ENCODE data around the gene OR1B1. TPM values are rescaled to one million over a fixed set of nuclear protein-coding genes. Genes with fewer than 3 reads are reported as not detected.
"Not testable (repeated sequence)": the region's sequence is repeated elsewhere in the genome, so short reads cannot be mapped to it uniquely, and the experiment has no call there.

The OR1B1 gene
- total and polyA plus RNA-seq, 2 donors from 2014 or later = not detected

DNA sequence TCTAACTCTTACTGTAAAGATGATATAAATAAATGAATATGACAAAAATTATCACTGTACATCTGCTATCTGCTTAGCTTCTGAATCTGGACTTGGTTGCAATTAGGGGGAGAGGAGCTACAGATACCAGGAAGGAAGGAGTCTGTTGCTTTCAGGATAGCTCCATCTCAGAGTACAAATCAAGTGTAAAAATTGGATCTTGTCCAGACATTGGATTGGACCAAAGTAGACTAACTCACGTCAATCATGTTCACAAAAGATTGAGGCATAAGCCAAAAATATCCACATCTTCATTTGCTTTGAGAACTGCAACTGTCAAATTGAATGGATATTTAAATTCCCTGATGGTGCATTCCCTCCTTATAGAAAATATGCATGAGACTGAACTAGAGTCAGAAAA lies 51.7 kb downstream of the OR1B1 start:
- no peaks in the 10 kb centered on the region for H3K27me3 ChIP-seq (ENCODE audit: control insufficient read depth, insufficient read depth, low read length)
- no peak overlapping the region for H3K27ac ChIP-seq (ENCODE audit: low read depth in 2 of 2, low read length in 2 of 2)
- H3K9me3 ChIP-seq (ENCODE audit: control insufficient read depth in 2 of 3, insufficient read depth in 1 of 3, low read length in 3 of 3) = peaks cover 0 to 2% (median 0%) of the 10 kb centered on the region in 3 donors
- no peak overlapping the region for H3K4me3 ChIP-seq (ENCODE audit: low read length in 3 of 3)
- intact Hi-C loops (cut with DNase I) = no loop called here
- FAIRE-seq (no peak), DNase-seq (no peak)
- H3K9ac ChIP-seq (ENCODE audit: low read length in 3 of 3) = no peak overlapping the region
- no peaks in the 10 kb centered on the region for H3K4me1 ChIP-seq (ENCODE audit: control insufficient read depth in 2 of 3, insufficient read depth in 2 of 3, low read depth in 1 of 3, low read length in 3 of 3)
- no peak for TF ChIP-seq CTCF (IDR thresholded peaks at IDR 0.05; ENCODE audit: borderline replicate concordance, extremely low read depth, insufficient read depth)
- no peaks in the 10 kb centered on the region for H3K36me3 ChIP-seq (ENCODE audit: control insufficient read depth in 2 of 3, insufficient read depth in 3 of 3, low read length in 3 of 3)

DNA sequence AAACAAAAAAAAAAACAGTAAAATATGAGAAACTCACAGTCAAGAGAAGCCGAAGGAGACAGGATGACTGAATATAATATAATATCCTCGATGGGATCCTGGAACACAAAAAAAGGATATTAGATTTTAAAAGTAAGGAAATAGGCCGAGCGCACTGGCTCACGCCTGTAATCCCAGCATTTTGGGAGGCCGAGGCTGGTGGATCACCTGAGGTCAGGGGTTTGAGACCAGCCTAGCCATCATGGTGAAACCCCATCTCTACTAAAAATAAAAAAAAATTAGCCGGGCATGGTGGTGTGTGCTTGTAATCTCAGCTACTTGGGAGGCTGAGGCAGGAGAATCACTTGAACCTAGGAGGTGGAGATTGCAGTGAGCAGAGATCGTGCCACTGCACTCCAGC lies 74.1 kb downstream of the OR1B1 start, which contains the start of gene OR1L8:
TSS of gene OR1L8 (minus strand) at position 101 of the 400 bp plus-strand sequence. CDS start 14,907 bp downstream, outside the sequence.
- H3K9ac ChIP-seq (ENCODE audit: low read length in 3 of 3); H3K27ac ChIP-seq (ENCODE audit: low read depth in 2 of 2, low read length in 2 of 2); H3K4me1 ChIP-seq (ENCODE audit: control insufficient read depth in 2 of 3, insufficient read depth in 2 of 3, low read depth in 1 of 3, low read length in 3 of 3); H3K9me3 ChIP-seq (ENCODE audit: control insufficient read depth in 2 of 3, insufficient read depth in 1 of 3, low read length in 3 of 3); intact Hi-C loops (cut with DNase I); FAIRE-seq; H3K27me3 ChIP-seq (ENCODE audit: control insufficient read depth, insufficient read depth, low read length); H3K36me3 ChIP-seq (ENCODE audit: control insufficient read depth in 2 of 3, insufficient read depth in 3 of 3, low read length in 3 of 3); H3K4me3 ChIP-seq (ENCODE audit: low read length in 3 of 3); DNase-seq: not testable (repeated sequence)

DNA sequence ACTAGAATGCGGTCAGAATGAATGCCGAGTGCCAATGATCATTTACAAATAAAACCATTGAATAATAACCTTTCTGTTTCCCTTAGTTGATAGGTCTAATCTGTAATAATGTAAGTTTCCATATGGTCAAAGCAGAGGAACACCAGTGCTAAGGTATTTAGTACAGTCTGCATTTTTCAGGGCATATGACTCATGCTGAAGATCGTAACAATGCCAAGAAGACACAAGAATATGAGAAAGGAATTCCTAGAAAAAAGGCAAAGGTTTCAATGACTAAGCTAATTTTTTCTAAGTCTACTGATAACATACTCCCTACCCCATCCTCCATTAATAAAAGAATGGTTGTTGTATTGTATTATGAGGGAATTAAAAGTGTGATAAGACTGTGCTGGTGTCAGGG lies 77.1 kb downstream of the OR1B1 start:
- Histone ChIP-seq H3K4me1 (ENCODE audit: control insufficient read depth in 2 of 3, insufficient read depth in 2 of 3, low read depth in 1 of 3, low read length in 3 of 3) (no peaks in the 10 kb centered on the region), H3K9me3 (ENCODE audit: control insufficient read depth in 2 of 3, insufficient read depth in 1 of 3, low read length in 3 of 3) (no peaks in the 10 kb centered on the region), H3K4me3 (ENCODE audit: low read length in 3 of 3) (no peak overlapping the region), H3K9ac (ENCODE audit: low read length in 3 of 3) (no peak overlapping the region), H3K27me3 (ENCODE audit: control insufficient read depth, insufficient read depth, low read length) (no peaks in the 10 kb centered on the region), H3K27ac (ENCODE audit: low read depth in 2 of 2, low read length in 2 of 2) (no peak overlapping the region), H3K36me3 (ENCODE audit: control insufficient read depth in 2 of 3, insufficient read depth in 3 of 3, low read length in 3 of 3) (no peaks in the 10 kb centered on the region)
- TF ChIP-seq CTCF (IDR thresholded peaks at IDR 0.05; ENCODE audit: borderline replicate concordance, extremely low read depth, insufficient read depth) = no peak
- intact Hi-C loops (cut with DNase I) = no loop called here
- DNase-seq (no peak), FAIRE-seq (no peak)

- no peak overlapping the region for H3K27ac ChIP-seq (ENCODE audit: low read depth in 2 of 2, low read length in 2 of 2)
- H3K27me3 ChIP-seq (ENCODE audit: control insufficient read depth, insufficient read depth, low read length) = no peaks in the 10 kb centered on the region
- FAIRE-seq (no peak), DNase-seq (no peak)
- no peaks in the 10 kb centered on the region for H3K36me3 ChIP-seq (ENCODE audit: control insufficient read depth in 2 of 3, insufficient read depth in 3 of 3, low read length in 3 of 3)
- intact Hi-C loops (cut with DNase I) = no loop called here
- no peaks in the 10 kb centered on the region for H3K9me3 ChIP-seq (ENCODE audit: control insufficient read depth in 2 of 3, insufficient read depth in 1 of 3, low read length in 3 of 3)
- no peak overlapping the region for H3K9ac ChIP-seq (ENCODE audit: low read length in 3 of 3)
- H3K4me3 ChIP-seq (ENCODE audit: low read length in 3 of 3) = no peak overlapping the region
- TF ChIP-seq CTCF (IDR thresholded peaks at IDR 0.05; ENCODE audit: borderline replicate concordance, extremely low read depth, insufficient read depth) = no peak
- H3K4me1 ChIP-seq (ENCODE audit: control insufficient read depth in 2 of 3, insufficient read depth in 2 of 3, low read depth in 1 of 3, low read length in 3 of 3) = no peaks in the 10 kb centered on the region
Observed at GRCh38 chr9:122579874-122580273, 77.6 kb downstream of the OR1B1 start.

Other genes starting within 250 kb of the OR1B1 start
- gene OR1J1, start 179.7 kb downstream of the OR1B1 start, total RNA-seq = not detected
- gene OR1J1, start 179.7 kb downstream of the OR1B1 start, polyA plus RNA-seq (ENCODE audit: insufficient read depth, low read depth, low replicate concordance) = not detected
- gene OR1J2, start 146.8 kb downstream of the OR1B1 start, total RNA-seq = not detected
- not detected for gene OR1J2, start 146.8 kb downstream of the OR1B1 start, polyA plus RNA-seq (ENCODE audit: insufficient read depth, low read depth, low replicate concordance)
- gene OR1J4, start 138.5 kb downstream of the OR1B1 start, total RNA-seq = not detected
- not detected for gene OR1J4, start 138.5 kb downstream of the OR1B1 start, polyA plus RNA-seq (ENCODE audit: insufficient read depth, low read depth, low replicate concordance)
- gene OR1N1, start 130.3 kb downstream of the OR1B1 start, total RNA-seq = not detected
- gene OR1N1, start 130.3 kb downstream of the OR1B1 start, polyA plus RNA-seq (ENCODE audit: insufficient read depth, low read depth, low replicate concordance) = not detected
- gene OR1N2, start 104.5 kb downstream of the OR1B1 start, total RNA-seq = not detected
- gene OR1N2, start 104.5 kb downstream of the OR1B1 start, polyA plus RNA-seq (ENCODE audit: insufficient read depth, low read depth, low replicate concordance) = not detected
- not detected for gene OR1L8, start 74.2 kb downstream of the OR1B1 start, total RNA-seq
- gene OR1L8, start 74.2 kb downstream of the OR1B1 start, polyA plus RNA-seq (ENCODE audit: insufficient read depth, low read depth, low replicate concordance) = not detected
- not detected for gene OR1Q1, start 42.9 kb downstream of the OR1B1 start, total RNA-seq
- gene OR1Q1, start 42.9 kb downstream of the OR1B1 start, polyA plus RNA-seq (ENCODE audit: insufficient read depth, low read depth, low replicate concordance) = not detected
- gene OR1L1, start 4.1 kb upstream of the OR1B1 start, total RNA-seq = not detected
- gene OR1L1, start 4.1 kb upstream of the OR1B1 start, polyA plus RNA-seq (ENCODE audit: insufficient read depth, low read depth, low replicate concordance) = not detected
- gene OR1L3, start 17.5 kb upstream of the OR1B1 start, total RNA-seq = not detected
- not detected for gene OR1L3, start 17.5 kb upstream of the OR1B1 start, polyA plus RNA-seq (ENCODE audit: insufficient read depth, low read depth, low replicate concordance)
- gene OR1L4, start 66.4 kb upstream of the OR1B1 start, total RNA-seq = not detected
- not detected for gene OR1L4, start 66.4 kb upstream of the OR1B1 start, polyA plus RNA-seq (ENCODE audit: insufficient read depth, low read depth, low replicate concordance)
- not detected for gene OR1L6, start 84.7 kb upstream of the OR1B1 start, total RNA-seq
- not detected for gene OR1L6, start 84.7 kb upstream of the OR1B1 start, polyA plus RNA-seq (ENCODE audit: insufficient read depth, low read depth, low replicate concordance)
- gene OR5C1, start 131.3 kb upstream of the OR1B1 start, total RNA-seq = not detected
- not detected for gene OR5C1, start 131.3 kb upstream of the OR1B1 start, polyA plus RNA-seq (ENCODE audit: insufficient read depth, low read depth, low replicate concordance)
- gene OR1K1, start 142.5 kb upstream of the OR1B1 start, total RNA-seq = not detected
- gene OR1K1, start 142.5 kb upstream of the OR1B1 start, polyA plus RNA-seq (ENCODE audit: insufficient read depth, low read depth, low replicate concordance) = not detected
- gene PDCL, start 171.0 kb upstream of the OR1B1 start, total RNA-seq = 15.0 TPM
- 8.3 TPM for gene PDCL, start 171.0 kb upstream of the OR1B1 start, polyA plus RNA-seq (ENCODE audit: insufficient read depth, low read depth, low replicate concordance)
- 49.9 TPM for gene RC3H2, start 247.7 kb upstream of the OR1B1 start, total RNA-seq
- gene RC3H2, start 247.7 kb upstream of the OR1B1 start, polyA plus RNA-seq (ENCODE audit: insufficient read depth, low read depth, low replicate concordance) = 9.8 TPM

Data from kidney (tissue), 14 donors.